Liver (tissue), 3 donors: ENCODE measurements around the gene TANGO2.

Source experiments
- CTCF ChIP-seq: fragments of 150-350 bp; IDR thresholded peaks from 2 replicates; pipeline ENCODE4 v1.5.1; 2017; ENCODE audit warnings: improper control_type of control experiment, low read depth, low read length; ENCODE audit not compliant: missing input control
- EGR1 ChIP-seq, 2 donors: IDR thresholded peaks; 2 replicates each; pipeline ENCODE4 v1.6.1; 2016 to 2018; ENCODE audit warnings: antibody characterized with exemption in 2 of 2, low read depth in 2 of 2
- GABPA ChIP-seq, 2 donors: IDR thresholded peaks in 1 of 2; conservative IDR thresholded peaks in 1 of 2; 2 replicates each; pipeline ENCODE4 v1.6.1; 2016; ENCODE audit warnings: antibody characterized with exemption in 2 of 2, mild to moderate bottlenecking in 1 of 2, moderate library complexity in 1 of 2
- JUND ChIP-seq, 2 donors: IDR thresholded peaks; 2 replicates each; pipeline ENCODE4 v1.6.1; 2016; ENCODE audit warnings: antibody characterized with exemption in 2 of 2
- MAX ChIP-seq: IDR thresholded peaks from 2 replicates; pipeline ENCODE4 v1.6.1; 2016; ENCODE audit warnings: antibody characterized with exemption
- RAD21 ChIP-seq, 2 donors: IDR thresholded peaks; 2 replicates each; pipeline ENCODE4 v1.6.1; 2016; ENCODE audit warnings: antibody characterized with exemption in 2 of 2, mild to moderate bottlenecking in 2 of 2
- SP1 ChIP-seq: IDR thresholded peaks from 2 replicates; pipeline ENCODE4 v1.6.1; 2018; ENCODE audit warnings: antibody characterized with exemption, mild to moderate bottlenecking
- TAF1 ChIP-seq: conservative IDR thresholded peaks from 2 replicates; pipeline ENCODE4 v1.6.1; 2016; ENCODE audit warnings: antibody characterized with exemption, mild to moderate bottlenecking
- YY1 ChIP-seq: IDR thresholded peaks from 2 replicates; pipeline ENCODE4 v1.6.1; 2016; ENCODE audit warnings: antibody characterized with exemption, mild to moderate bottlenecking
- donor health status: healthy.
- donor health status: healthy.

- TF ChIP-seq JUND (IDR thresholded peaks at IDR 0.05) (no peak), GABPA (IDR thresholded peaks at IDR 0.05 in 1 of 2, conservative IDR thresholded peaks at IDR 0.05 in 1 of 2) (no peak), CTCF (no peak), YY1 (no peak), RAD21 (IDR thresholded peaks at IDR 0.05) (no peak), EGR1 (IDR thresholded peaks at IDR 0.05; ENCODE audit: low read depth in 2 of 2) (no peak), TAF1 (no peak), SP1 (no peak), MAX (no peak)
Observed at GRCh38 chr22:20039683-20040325, 18.9 kb downstream of the TANGO2 start.
